ENCODE results near the gene IER5L.

GRCh38 chr9:129183495-129184218, 5.6 kb upstream of the IER5L start:
- no peak for TF ChIP-seq CTCF (IDR thresholded peaks at IDR 0.05; ENCODE audit: poor library complexity)
- no peak for TF ChIP-seq EZH2 (IDR thresholded peaks at IDR 0.05; ENCODE audit: borderline replicate concordance)
